GM18951 (cell line): ENCODE measurements around the gene PRR5.

Experiments used
- POLR2A ChIP-seq: IDR thresholded peaks from 4 replicates; pipeline ENCODE4 v1.6.1; 2011; ENCODE audit warnings: mild to moderate bottlenecking; ENCODE audit not compliant: insufficient read length, insufficient read depth; ENCODE audit errors: extremely low read depth
- in situ Hi-C: fragments of 300-500 bp; cut with MboI; formaldehyde crosslinking; loops from one replicate; pipeline ENCODE4 v1.12.0; 2022; ENCODE audit warnings: low sequenced_read_pairs, mixed read lengths, inconsistent platforms; ENCODE audit not compliant: unreplicated experiment

The PRR5 gene

GRCh38 chr22:44732661-44733060 lies 30.7 kb downstream of the PRR5 start:
- in situ Hi-C loops = no loop called here
- TF ChIP-seq POLR2A = no peak

GRCh38 chr22:44733426-44734106 lies 31.6 kb downstream of the PRR5 start:
- no peak for TF ChIP-seq POLR2A
- in situ Hi-C loops = no loop called here

GRCh38 chr22:44734278-44734677 lies 32.3 kb downstream of the PRR5 start:
- TF ChIP-seq POLR2A = no peak
- in situ Hi-C loops = no loop called here

- no peak for TF ChIP-seq POLR2A
- in situ Hi-C loops = no loop called here
Observed at GRCh38 chr22:44734801-44735517, 33.0 kb downstream of the PRR5 start.

- in situ Hi-C loops = no loop called here
- TF ChIP-seq POLR2A = no peak
Observed at GRCh38 chr22:44735518-44736428, 33.8 kb downstream of the PRR5 start.

- in situ Hi-C loops = no loop called here
- TF ChIP-seq POLR2A = no peak
Observed at GRCh38 chr22:44736581-44737405, 34.8 kb downstream of the PRR5 start.

GRCh38 chr22:44737406-44738346 lies 35.7 kb downstream of the PRR5 start:
- no peak for TF ChIP-seq POLR2A
- in situ Hi-C loops = no loop called here

GRCh38 chr22:44738347-44738715 lies 36.3 kb downstream of the PRR5 start:
- no peak for TF ChIP-seq POLR2A
- in situ Hi-C loops = no loop called here

- in situ Hi-C loops = no loop called here
- no peak for TF ChIP-seq POLR2A
Observed at GRCh38 chr22:44739024-44739423, 37.0 kb downstream of the PRR5 start.

- in situ Hi-C loops = loop anchor here (5.0 kb wide), 1 partner anchor 42 kb away; no protein-coding TSS in a partner anchor
Observed at GRCh38 chr22:44739666-44740065, 37.7 kb downstream of the PRR5 start.

GRCh38 chr22:44740307-44740706 lies 38.3 kb downstream of the PRR5 start:
- in situ Hi-C loops = loop anchor here (5.0 kb wide), 1 partner anchor 43 kb away; no protein-coding TSS in a partner anchor
- no peak for TF ChIP-seq POLR2A

- in situ Hi-C loops = loop anchor here (5.0 kb wide), 1 partner anchor 45 kb away; no protein-coding TSS in a partner anchor
- TF ChIP-seq POLR2A = no peak
Observed at GRCh38 chr22:44741929-44742328, 39.9 kb downstream of the PRR5 start.
